Measurements from ENCODE around the gene MAVS.
"Not testable (repeated sequence)": the region's sequence is repeated elsewhere in the genome, so short reads cannot be mapped to it uniquely, and the experiment has no call there.

Gene MAVS

DNA sequence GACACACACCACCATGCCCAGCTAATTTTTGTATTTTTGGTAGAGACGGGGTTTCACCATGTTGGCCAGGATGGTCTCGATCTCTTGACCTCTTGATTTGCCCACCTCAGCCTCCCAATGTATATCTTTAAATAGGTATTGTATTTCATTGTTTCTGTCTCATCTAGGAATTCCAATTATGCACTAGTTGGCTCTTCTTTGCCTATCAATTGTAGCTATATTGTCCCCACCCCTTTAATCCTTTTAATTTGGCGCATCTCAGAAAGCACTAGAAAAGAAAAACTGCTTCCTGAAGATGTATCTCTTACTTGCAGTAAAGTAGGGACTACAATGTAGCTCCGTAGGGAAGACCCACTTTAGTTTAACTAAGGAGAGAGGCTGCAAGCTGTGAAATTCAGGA is 10.5 kb upstream of the MAVS start:
- in situ Hi-C loops (cut with HindIII; ENCODE audit: low pct_ligation_motif_present, low sequenced_read_pairs) = no loop called here
- H3K4me3 ChIP-seq (ENCODE audit: low read depth, low read length) = no peak overlapping the region
- DNase-seq = no peak
- TF ChIP-seq, protein P1, sequence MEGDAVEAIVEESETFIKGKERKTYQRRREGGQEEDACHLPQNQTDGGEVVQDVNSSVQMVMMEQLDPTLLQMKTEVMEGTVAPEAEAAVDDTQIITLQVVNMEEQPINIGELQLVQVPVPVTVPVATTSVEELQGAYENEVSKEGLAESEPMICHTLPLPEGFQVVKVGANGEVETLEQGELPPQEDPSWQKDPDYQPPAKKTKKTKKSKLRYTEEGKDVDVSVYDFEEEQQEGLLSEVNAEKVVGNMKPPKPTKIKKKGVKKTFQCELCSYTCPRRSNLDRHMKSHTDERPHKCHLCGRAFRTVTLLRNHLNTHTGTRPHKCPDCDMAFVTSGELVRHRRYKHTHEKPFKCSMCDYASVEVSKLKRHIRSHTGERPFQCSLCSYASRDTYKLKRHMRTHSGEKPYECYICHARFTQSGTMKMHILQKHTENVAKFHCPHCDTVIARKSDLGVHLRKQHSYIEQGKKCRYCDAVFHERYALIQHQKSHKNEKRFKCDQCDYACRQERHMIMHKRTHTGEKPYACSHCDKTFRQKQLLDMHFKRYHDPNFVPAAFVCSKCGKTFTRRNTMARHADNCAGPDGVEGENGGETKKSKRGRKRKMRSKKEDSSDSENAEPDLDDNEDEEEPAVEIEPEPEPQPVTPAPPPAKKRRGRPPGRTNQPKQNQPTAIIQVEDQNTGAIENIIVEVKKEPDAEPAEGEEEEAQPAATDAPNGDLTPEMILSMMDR (IDR thresholded peaks at IDR 0.05; ENCODE audit: low read depth, low read length, missing control alignments) = no peak
- no peaks in the 10 kb centered on the region for H3K27me3 ChIP-seq (replicated peaks)
- no peak overlapping the region for H3K27ac ChIP-seq
- H3K36me3 ChIP-seq (replicated peaks) = no peaks in the 10 kb centered on the region

GRCh38 chr20:3839328-3839727 is 7.3 kb upstream of the MAVS start:
- TF ChIP-seq, protein P1 (IDR thresholded peaks at IDR 0.05; ENCODE audit: low read depth, low read length, missing control alignments) = no peak

GRCh38 chr20:3840201-3840600 is 6.4 kb upstream of the MAVS start:
- H3K36me3 ChIP-seq (replicated peaks); DNase-seq; H3K27me3 ChIP-seq (replicated peaks); H3K27ac ChIP-seq; in situ Hi-C loops (cut with HindIII; ENCODE audit: low pct_ligation_motif_present, low sequenced_read_pairs); H3K4me3 ChIP-seq (ENCODE audit: low read depth, low read length): not testable (repeated sequence)

More at GRCh38 chr20:3839328-3839727, 7.3 kb upstream of the MAVS start:
- no peak overlapping the region for H3K27ac ChIP-seq
- no peaks in the 10 kb centered on the region for H3K36me3 ChIP-seq (replicated peaks)
- no peaks in the 10 kb centered on the region for H3K27me3 ChIP-seq (replicated peaks)
- no peak overlapping the region for H3K4me3 ChIP-seq (ENCODE audit: low read depth, low read length)
- DNase-seq = no peak
- in situ Hi-C loops (cut with HindIII; ENCODE audit: low pct_ligation_motif_present, low sequenced_read_pairs) = no loop called here

DNA sequence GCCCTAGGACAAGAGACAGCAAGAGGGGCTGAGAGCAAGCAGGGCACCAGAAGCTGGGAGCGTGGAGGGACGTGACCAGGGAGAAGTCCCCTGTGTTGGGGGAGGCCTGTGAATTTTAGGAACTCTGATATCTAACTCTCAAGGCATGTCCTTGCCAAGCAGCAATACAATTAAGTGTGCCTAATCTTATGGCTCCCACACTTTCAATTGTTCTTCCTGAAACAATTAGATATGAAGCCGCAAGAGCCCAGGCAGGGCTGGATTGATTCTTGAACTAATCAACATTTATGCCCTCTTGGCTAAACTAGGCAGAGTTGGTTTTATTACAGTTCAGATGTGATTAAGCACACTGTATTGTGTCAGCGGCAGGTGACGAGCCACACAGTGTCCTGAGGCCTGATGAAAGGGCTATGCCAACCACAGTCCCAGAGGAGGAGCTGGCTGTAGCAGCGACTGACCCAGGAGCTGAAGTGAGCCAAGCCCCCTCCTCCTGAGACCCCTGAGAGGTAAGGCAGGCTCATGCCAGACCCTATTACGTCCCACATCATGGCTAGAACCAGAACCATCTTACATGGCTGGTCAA is 4.2 kb upstream of the MAVS start:
- Histone ChIP-seq H3K27ac (no peak overlapping the region), H3K27me3 (replicated peaks) (no peaks in the 10 kb centered on the region), H3K36me3 (replicated peaks) (no peaks in the 10 kb centered on the region), H3K4me3 (ENCODE audit: low read depth, low read length) (no peak overlapping the region)
- no peak for DNase-seq
- TF ChIP-seq, protein P1 (IDR thresholded peaks at IDR 0.05; ENCODE audit: low read depth, low read length, missing control alignments) = no peak
- in situ Hi-C loops (cut with HindIII; ENCODE audit: low pct_ligation_motif_present, low sequenced_read_pairs) = no loop called here

- TF ChIP-seq, protein P1 (IDR thresholded peaks at IDR 0.05; ENCODE audit: low read depth, low read length, missing control alignments) = no peak
- in situ Hi-C loops (cut with HindIII; ENCODE audit: low pct_ligation_motif_present, low sequenced_read_pairs) = no loop called here
- Histone ChIP-seq H3K27ac (peak overlapping the region; percentile 24), H3K36me3 (replicated peaks) (no peaks in the 10 kb centered on the region), H3K27me3 (replicated peaks) (no peaks in the 10 kb centered on the region), H3K4me3 (ENCODE audit: low read depth, low read length) (no peak overlapping the region)
- DNase-seq = peak; percentile 50
These were observed 3.1 kb upstream of the MAVS start for GRCh38 chr20:3843490-3843889.

DNA sequence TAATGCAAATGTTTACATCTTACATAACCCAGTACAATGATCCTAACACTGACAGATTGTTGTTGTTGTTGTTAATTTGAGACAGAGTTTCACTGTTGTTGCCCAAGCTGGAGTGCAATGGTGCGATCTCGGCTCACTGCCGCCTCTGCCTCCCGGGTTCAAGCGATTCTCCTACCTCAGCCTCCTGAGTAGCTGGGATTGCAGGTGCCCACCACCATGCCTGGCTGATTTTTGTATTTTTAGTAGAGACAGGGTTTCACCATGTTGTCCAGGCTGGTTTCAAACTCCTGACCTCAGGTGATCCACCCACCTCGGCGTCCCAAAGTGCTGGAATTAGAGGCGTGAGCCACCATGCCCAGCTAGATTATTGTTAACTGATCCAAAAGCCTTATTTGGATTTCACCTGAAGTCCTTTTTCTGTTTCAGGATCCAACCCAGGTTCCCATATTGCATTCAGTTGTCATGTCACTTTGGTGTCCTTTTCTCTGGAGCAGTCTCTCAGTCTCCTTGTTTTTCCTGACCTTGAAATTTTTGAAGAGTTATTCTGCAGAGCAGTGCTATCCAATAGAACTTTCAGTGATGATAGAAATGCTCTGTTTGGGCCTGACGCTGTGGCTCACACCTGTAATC is 2.5 kb upstream of the MAVS start:
- H3K4me3 ChIP-seq (ENCODE audit: low read depth, low read length); H3K36me3 ChIP-seq (replicated peaks); H3K27ac ChIP-seq; DNase-seq; H3K27me3 ChIP-seq (replicated peaks); in situ Hi-C loops (cut with HindIII; ENCODE audit: low pct_ligation_motif_present, low sequenced_read_pairs): not testable (repeated sequence)

- Histone ChIP-seq H3K27ac (peak overlapping the region; percentile 2), H3K27me3 (replicated peaks) (no peaks in the 10 kb centered on the region), H3K4me3 (ENCODE audit: low read depth, low read length) (peak overlapping the region; percentile 90), H3K36me3 (replicated peaks) (no peaks in the 10 kb centered on the region)
- TF ChIP-seq, protein P1 (IDR thresholded peaks at IDR 0.05; ENCODE audit: low read depth, low read length, missing control alignments) = no peak
- in situ Hi-C loops (cut with HindIII; ENCODE audit: low pct_ligation_motif_present, low sequenced_read_pairs) = no loop called here
- DNase-seq = no peak
These were observed 275 bp upstream of the MAVS start for GRCh38 chr20:3846378-3846739.
